HG03066 (cell line): ENCODE data around the gene MASTL.

ENCODE experiments used
- ATAC-seq: cut with Tn5 transposase; IDR thresholded peaks from one replicate; pipeline ENCODE4 v1.9.1; 2021; ENCODE audit warnings: low read depth; ENCODE audit not compliant: unreplicated experiment

Gene MASTL

GRCh38 chr10:27225011-27225590, 69.9 kb downstream of the MASTL start:
- ATAC-seq, result no peak

- no peak for ATAC-seq
These were observed 70.6 kb downstream of the MASTL start for GRCh38 chr10:27225642-27226257.

GRCh38 chr10:27230022-27230421, 74.9 kb downstream of the MASTL start:
- ATAC-seq, result no peak

- no peak for ATAC-seq
These were observed 80.6 kb downstream of the MASTL start for GRCh38 chr10:27235706-27236105.
